Measurements from ENCODE around the gene ETHE1.

Gene ETHE1

GRCh38 chr19:43570174-43570791 lies 43.3 kb upstream of the ETHE1 start:
- TF ChIP-seq CTCF (IDR thresholded peaks at IDR 0.05) (no peak), ZFX (IDR thresholded peaks at IDR 0.05; ENCODE audit: borderline replicate concordance) (no peak)
- H3K27ac ChIP-seq = no peak overlapping the region

GRCh38 chr19:43569657-43570056 lies 42.7 kb upstream of the ETHE1 start:
- no peak for TF ChIP-seq ZFX (IDR thresholded peaks at IDR 0.05; ENCODE audit: borderline replicate concordance)
- no peak for TF ChIP-seq CTCF (IDR thresholded peaks at IDR 0.05)
- H3K27ac ChIP-seq = no peak overlapping the region

GRCh38 chr19:43564800-43565199 lies 37.8 kb upstream of the ETHE1 start:
- no peak overlapping the region for H3K27ac ChIP-seq
- no peak for TF ChIP-seq ZFX (IDR thresholded peaks at IDR 0.05; ENCODE audit: borderline replicate concordance)
- no peak for TF ChIP-seq CTCF (IDR thresholded peaks at IDR 0.05)

DNA sequence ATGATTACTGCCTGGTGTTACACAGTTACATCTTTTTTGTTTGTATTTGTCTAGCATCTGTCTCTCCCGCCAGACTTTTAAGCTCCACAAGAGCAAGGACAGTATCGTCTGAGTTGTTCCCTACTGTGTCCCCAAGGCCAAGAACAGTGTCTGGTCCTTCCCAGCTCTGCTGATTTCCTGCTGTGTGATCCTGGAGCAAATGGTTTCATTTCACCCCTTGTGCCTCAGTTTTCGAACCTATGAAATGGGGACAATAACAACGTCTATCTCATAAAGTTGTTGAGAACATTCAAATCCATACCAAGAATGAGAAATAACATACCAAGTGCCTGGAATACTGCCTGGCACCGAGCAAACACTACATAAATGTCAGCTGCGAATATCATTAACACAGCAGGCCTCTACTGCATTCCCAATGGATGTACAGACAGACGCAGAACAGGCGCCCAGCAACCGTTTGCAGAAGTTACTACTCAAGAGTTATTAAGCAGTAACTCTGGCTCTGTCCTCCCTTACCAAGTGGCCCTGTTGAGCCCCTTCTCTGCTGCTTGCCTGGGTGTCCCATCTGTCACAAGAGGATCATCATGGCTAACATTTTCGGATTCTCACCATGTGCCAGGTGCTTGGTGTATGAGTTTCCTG lies 36.9 kb upstream of the ETHE1 start:
- H3K27ac ChIP-seq = no peak overlapping the region
- TF ChIP-seq ZFX (IDR thresholded peaks at IDR 0.05; ENCODE audit: borderline replicate concordance) = no peak
- TF ChIP-seq CTCF (IDR thresholded peaks at IDR 0.05) = no peak

DNA sequence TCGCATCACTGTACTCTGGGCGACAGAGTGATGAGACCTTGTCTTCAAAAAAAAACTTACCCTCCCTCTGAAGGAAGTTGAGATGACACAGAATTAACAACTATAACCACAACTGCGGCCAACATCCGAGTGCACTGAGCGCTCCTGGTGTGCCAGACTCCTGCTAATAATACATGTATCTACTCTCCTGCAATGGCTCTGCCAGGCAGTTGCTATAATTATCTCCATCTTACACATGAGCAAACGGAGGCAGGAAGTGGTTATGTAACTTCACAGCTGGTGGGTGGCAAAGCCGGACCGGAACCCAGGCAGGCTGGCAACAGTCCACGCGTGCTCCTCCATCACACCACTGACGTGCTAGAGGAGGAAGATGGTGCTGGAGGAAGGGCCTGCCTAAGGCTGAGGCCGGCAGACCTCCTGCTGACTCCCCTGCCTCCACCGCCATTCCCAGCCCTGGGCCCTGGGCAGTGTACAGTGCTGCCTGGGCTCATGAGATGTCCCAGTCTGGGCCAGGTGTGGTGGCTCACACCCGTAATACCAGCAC lies 35.8 kb upstream of the ETHE1 start:
- TF ChIP-seq ZFX (IDR thresholded peaks at IDR 0.05; ENCODE audit: borderline replicate concordance) = no peak
- no peak for TF ChIP-seq CTCF (IDR thresholded peaks at IDR 0.05)
- no peak overlapping the region for H3K27ac ChIP-seq

DNA sequence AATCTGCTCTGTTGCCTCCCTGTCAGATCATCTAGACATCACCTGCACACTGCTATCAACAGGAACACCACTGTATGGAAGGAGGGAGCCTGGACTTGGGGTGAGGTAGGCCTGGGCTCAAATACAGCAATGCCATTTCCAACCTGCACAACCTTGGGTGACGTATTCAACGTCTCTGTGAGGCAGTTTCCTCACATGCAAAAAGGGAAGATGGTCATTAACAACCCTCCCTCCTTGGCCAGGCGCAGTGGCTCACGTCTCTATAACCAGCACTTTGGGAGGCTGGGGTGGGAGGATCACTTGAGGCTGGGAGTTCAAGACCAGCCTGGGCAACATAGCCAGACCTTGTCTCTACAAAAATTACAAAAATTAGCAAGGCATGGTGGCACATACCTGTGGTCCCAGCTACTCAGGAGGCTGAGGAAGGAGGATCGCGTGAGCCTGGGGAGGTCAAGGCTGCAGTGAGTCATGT lies 35.3 kb upstream of the ETHE1 start:
- H3K27ac ChIP-seq = no peak overlapping the region
- TF ChIP-seq ZFX (IDR thresholded peaks at IDR 0.05; ENCODE audit: borderline replicate concordance) (no peak), CTCF (IDR thresholded peaks at IDR 0.05) (no peak)

Measured in 22Rv1 (cell line).